CD14-positive monocyte (primary cell): ENCODE results near the gene ESRRG. TPM values are rescaled to one million over a fixed set of nuclear protein-coding genes. Genes with fewer than 3 reads are reported as not detected.

Source experiments
- DNase-seq, 3 donors: peaks; one replicate each; pipeline ENCODE4 v3.0.0-alpha.2; 2011 to 2022
- H2AFZ ChIP-seq: 2 replicates; pipeline ENCODE4 v1.6.0; 2012; ENCODE audit warnings: mild to moderate bottlenecking, low read depth, low read length, inconsistent platforms; ENCODE audit not compliant: insufficient read depth, poor library complexity, severe bottlenecking
- H3K27ac ChIP-seq, 2 donors: 1 replicate in 1 of 2; 2 replicates in 1 of 2; pipeline ENCODE4 v1.5.1; 2012 to 2013; ENCODE audit warnings: low read length in 2 of 2, control low read depth in 1 of 2, inconsistent platforms in 1 of 2, low read depth in 1 of 2, mild to moderate bottlenecking in 1 of 2
- H3K27me3 ChIP-seq, 2 donors: one replicate each; pipeline versions ENCODE4 v1.6.0 to v1.6.1; 2011 to 2013; ENCODE audit warnings: low read length in 2 of 2; ENCODE audit not compliant: control insufficient read depth in 2 of 2, insufficient read depth in 2 of 2
- H3K36me3 ChIP-seq, 2 donors: replicated peaks in 1 of 2; 1 replicate in 1 of 2; 2 replicates in 1 of 2; pipeline versions ENCODE4 v1.5.1 to v1.6.1; 2012 to 2013; ENCODE audit warnings: low read length in 2 of 2, control low read depth in 1 of 2, inconsistent platforms in 1 of 2, mild to moderate bottlenecking in 1 of 2; ENCODE audit not compliant: insufficient read depth in 2 of 2, control insufficient read depth in 1 of 2
- H3K4me1 ChIP-seq, 2 donors: 1 replicate in 1 of 2; 2 replicates in 1 of 2; pipeline versions ENCODE4 v1.5.1 to v1.6.1; 2012 to 2013; ENCODE audit warnings: low read length in 2 of 2, control low read depth in 1 of 2, inconsistent platforms in 1 of 2, mild to moderate bottlenecking in 1 of 2, moderate library complexity in 1 of 2; ENCODE audit not compliant: insufficient read depth in 2 of 2, control insufficient read depth in 1 of 2
- H3K4me2 ChIP-seq: replicated peaks from 2 replicates; pipeline ENCODE3; 2012; ENCODE audit warnings: low read length, moderate library complexity, mild to moderate bottlenecking; ENCODE audit not compliant: poor library complexity, severe bottlenecking; ENCODE audit errors: extremely low read depth
- H3K4me3 ChIP-seq, 3 experiments: fragments of 200-600 bp in 1 of 3; sonication (generic) in 1 of 3; replicated peaks in 1 of 3; 1 replicate in 2 of 3; 2 replicates in 1 of 3; pipeline ENCODE4 v1.5.1; 2011 to 2013; ENCODE audit warnings: low read length in 3 of 3, mild to moderate bottlenecking in 3 of 3, control low read depth in 2 of 3, low read depth in 2 of 3, inconsistent platforms in 1 of 3, moderate library complexity in 1 of 3
- H3K79me2 ChIP-seq: 2 replicates; pipeline ENCODE4 v1.6.0; 2012; ENCODE audit warnings: mild to moderate bottlenecking, control low read depth, inconsistent platforms, low read length, moderate library complexity; ENCODE audit not compliant: insufficient read depth
- H3K9ac ChIP-seq: 2 replicates; pipeline ENCODE4 v1.6.0; 2017; ENCODE audit warnings: low read length, mild to moderate bottlenecking; ENCODE audit not compliant: insufficient read depth, poor library complexity, severe bottlenecking
- H3K9me3 ChIP-seq, 2 donors: replicated peaks in 1 of 2; 1 replicate in 1 of 2; 2 replicates in 1 of 2; pipeline versions ENCODE4 v1.5.1 to v1.6.1; 2012 to 2013; ENCODE audit warnings: low read length in 2 of 2, control low read depth in 1 of 2; ENCODE audit not compliant: control insufficient read depth in 1 of 2, insufficient read depth in 1 of 2
- H4K20me1 ChIP-seq: 2 replicates; pipeline ENCODE4 v1.6.0; 2012; ENCODE audit warnings: mild to moderate bottlenecking, low read length, control low read depth, moderate library complexity; ENCODE audit not compliant: insufficient read depth
- H3K27ac Mint-ChIP-seq, 7 donors: one replicate each; pipeline ENCODE4 v1.8.0; 2020; ENCODE audit warnings: mild to moderate bottlenecking in 7 of 7, mixed read lengths in 7 of 7, moderate library complexity in 6 of 7, inconsistent platforms in 2 of 7
- H3K27me3 Mint-ChIP-seq, 3 donors: one replicate each; pipeline ENCODE4 v1.8.0; 2021 to 2022; ENCODE audit warnings: low read depth in 3 of 3, mild to moderate bottlenecking in 3 of 3, mixed read lengths in 3 of 3, moderate library complexity in 3 of 3, inconsistent platforms in 1 of 3
- H3K36me3 Mint-ChIP-seq, 2 donors: one replicate each; pipeline ENCODE4 v1.8.0; 2020; ENCODE audit warnings: mixed read lengths in 2 of 2, inconsistent platforms in 1 of 2, mild to moderate bottlenecking in 1 of 2
- H3K4me1 Mint-ChIP-seq: one replicate; pipeline ENCODE4 v1.8.0; 2020; ENCODE audit warnings: mild to moderate bottlenecking, mixed read lengths
- H3K4me3 Mint-ChIP-seq, 2 donors: one replicate each; pipeline ENCODE4 v1.8.0; 2020; ENCODE audit warnings: mild to moderate bottlenecking in 2 of 2, mixed read lengths in 2 of 2, moderate library complexity in 1 of 2
- H3K9me3 Mint-ChIP-seq, 7 donors: one replicate each; pipeline ENCODE4 v1.8.0; 2020 to 2022; ENCODE audit warnings: mixed read lengths in 7 of 7, mild to moderate bottlenecking in 6 of 7, moderate library complexity in 6 of 7, inconsistent platforms in 2 of 7
- CTCF ChIP-seq: fragments of 200-600 bp; IDR thresholded peaks from one replicate; pipeline ENCODE4 v1.8.0; 2022; ENCODE audit warnings: antibody characterized with exemption, mild to moderate bottlenecking
- WGBS: methylation state at CpG from one replicate; pipeline ENCODE4 v1.1.5; 2013; ENCODE audit warnings: missing lambda C conversion rate; ENCODE audit not compliant: insufficient coverage; 5-methylcytosine and 5-hydroxymethylcytosine counted together
- intact Hi-C, 2 donors: fragments of 100-400 bp; cut with micrococcal nuclease; formaldehyde crosslinking; loops; one replicate each; pipeline versions ENCODE4 v1.15.0 to v1.15.1; 2023
- polyA plus RNA-seq, 3 donors: library from polyadenylated mRNA; depleted of rRNA in 1 of 3; unstranded in 2 of 3; stranded (reverse) in 1 of 3; fragments of 300-500 nt in 2 of 3; fragments of >200 nt in 1 of 3; fragmentation: Illumina TruSeq in 2 of 3; gene quantifications; 1 replicate in 2 of 3; 2 replicates in 1 of 3; pipeline ENCODE4 v1.2.3, GENCODE V29; 2012 to 2021

Gene ESRRG
- polyA plus RNA-seq, 3 donors: not detected

- Histone ChIP-seq H3K27me3 (no peaks in the 10 kb centered on the region), H3K9ac (no peak overlapping the region), H3K27ac (no peak overlapping the region), H3K4me1 (no peaks in the 10 kb centered on the region), H2AFZ (no peak overlapping the region), H3K9me3 (no peaks in the 10 kb centered on the region), H3K4me2 (no peak overlapping the region), H4K20me1 (no peaks in the 10 kb centered on the region), H3K4me3 (no peak overlapping the region), H3K36me3 (no peaks in the 10 kb centered on the region), H3K79me2 (no peaks in the 10 kb centered on the region)
- Mint-ChIP-seq H3K27ac (no peak overlapping the region), H3K9me3 (peaks cover 0 to 1% (median 0%) of the 10 kb centered on the region in 7 donors), H3K4me1 (no peaks in the 10 kb centered on the region), H3K27me3 (no peaks in the 10 kb centered on the region), H3K36me3 (no peaks in the 10 kb centered on the region), H3K4me3 (no peak overlapping the region)
- intact Hi-C loops: no loop called here
- no peak for TF ChIP-seq CTCF
- DNase-seq: no peak
- 91% methylated on average over 8 of the region's 8 CpGs for WGBS
Observed at GRCh38 chr1:216758161-216758560, 34.9 kb upstream of the ESRRG start.

GRCh38 chr1:216757110-216757509 is 33.9 kb upstream of the ESRRG start:
- no peak overlapping the region for H3K27ac Mint-ChIP-seq
- H3K9me3 Mint-ChIP-seq: peaks cover 0 to 1% (median 0%) of the 10 kb centered on the region in 7 donors
- Histone ChIP-seq H3K4me3 (no peak overlapping the region), H3K27ac (no peak overlapping the region), H3K4me1 (no peaks in the 10 kb centered on the region), H3K79me2 (no peaks in the 10 kb centered on the region), H3K9me3 (no peaks in the 10 kb centered on the region), H2AFZ (no peak overlapping the region), H3K4me2 (no peak overlapping the region), H3K27me3 (no peaks in the 10 kb centered on the region), H3K36me3 (no peaks in the 10 kb centered on the region), H4K20me1 (no peaks in the 10 kb centered on the region), H3K9ac (no peak overlapping the region)
- H3K4me3 Mint-ChIP-seq: no peak overlapping the region
- intact Hi-C loops: no loop called here
- no peaks in the 10 kb centered on the region for H3K4me1 Mint-ChIP-seq
- no CpG with 5 or more reads among the region's 1 CpG for WGBS
- no peak for DNase-seq
- TF ChIP-seq CTCF: no peak
- H3K27me3 Mint-ChIP-seq: no peaks in the 10 kb centered on the region
- no peaks in the 10 kb centered on the region for H3K36me3 Mint-ChIP-seq
